Measurements from ENCODE around the gene SCP2D1.

SCP2D1 gene

DNA sequence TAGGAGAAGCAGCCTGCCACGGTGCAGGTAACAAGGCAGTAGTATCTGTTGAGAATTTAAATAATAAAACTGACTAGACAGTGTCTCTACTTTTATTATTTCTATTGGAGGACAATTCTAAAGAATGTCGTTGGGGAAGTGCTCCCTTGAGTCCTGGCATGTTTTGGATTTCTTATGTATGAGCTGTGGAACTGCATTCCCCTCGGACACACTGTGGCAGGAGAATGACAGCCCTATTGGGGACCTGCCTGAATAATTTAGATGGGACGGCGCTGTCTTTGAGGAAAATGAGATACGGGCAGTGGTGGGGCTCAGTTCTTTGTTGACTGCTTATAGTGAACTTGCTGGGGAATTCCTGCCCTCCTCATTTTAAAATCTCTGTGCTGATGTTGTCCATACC is 2.4 kb upstream of the SCP2D1 start:
- Histone ChIP-seq H3K9me3 (ENCODE audit: control insufficient read depth in 5 of 5, low read length in 5 of 5) (no peaks in the 10 kb centered on the region), H3K9ac (ENCODE audit: low read length in 5 of 5) (no peak overlapping the region), H3K4me1 (ENCODE audit: control insufficient read depth in 5 of 5, insufficient read depth in 5 of 5, low read length in 5 of 5) (no peaks in the 10 kb centered on the region), H3K4me3 (ENCODE audit: low read depth in 1 of 5, low read length in 5 of 5) (no peak overlapping the region), H3K27ac (ENCODE audit: low read depth, low read length) (no peak overlapping the region), H3K27me3 (ENCODE audit: control insufficient read depth in 5 of 5, insufficient read depth in 4 of 5, low read length in 5 of 5) (no peaks in the 10 kb centered on the region), H3K36me3 (ENCODE audit: control insufficient read depth in 5 of 5, insufficient read depth in 5 of 5, low read length in 5 of 5) (no peaks in the 10 kb centered on the region)

DNA sequence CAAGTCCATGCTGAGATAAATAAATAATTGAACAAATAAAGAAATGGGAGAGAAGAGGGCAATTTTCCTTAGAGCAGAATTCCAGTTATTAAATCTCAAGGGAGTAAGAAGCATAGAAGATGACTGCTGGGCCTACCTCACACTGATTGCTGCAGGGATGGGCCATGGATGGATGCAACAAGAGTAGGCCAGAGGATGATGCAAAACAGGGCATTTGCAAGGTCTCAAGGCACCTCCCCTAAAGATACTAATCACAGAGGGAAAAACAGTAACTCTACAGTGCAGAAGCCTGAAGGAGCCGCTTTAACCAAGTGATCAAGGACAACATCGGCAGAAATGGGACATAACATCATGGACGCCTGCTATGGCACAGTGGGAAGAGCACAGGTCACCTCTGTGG is 1.7 kb upstream of the SCP2D1 start:
- Histone ChIP-seq H3K4me3 (ENCODE audit: low read depth in 1 of 5, low read length in 5 of 5) (no peak overlapping the region), H3K9me3 (ENCODE audit: control insufficient read depth in 5 of 5, low read length in 5 of 5) (no peaks in the 10 kb centered on the region), H3K4me1 (ENCODE audit: control insufficient read depth in 5 of 5, insufficient read depth in 5 of 5, low read length in 5 of 5) (no peaks in the 10 kb centered on the region), H3K9ac (ENCODE audit: low read length in 5 of 5) (no peak overlapping the region), H3K36me3 (ENCODE audit: control insufficient read depth in 5 of 5, insufficient read depth in 5 of 5, low read length in 5 of 5) (no peaks in the 10 kb centered on the region), H3K27me3 (ENCODE audit: control insufficient read depth in 5 of 5, insufficient read depth in 4 of 5, low read length in 5 of 5) (no peaks in the 10 kb centered on the region), H3K27ac (ENCODE audit: low read depth, low read length) (no peak overlapping the region)

DNA sequence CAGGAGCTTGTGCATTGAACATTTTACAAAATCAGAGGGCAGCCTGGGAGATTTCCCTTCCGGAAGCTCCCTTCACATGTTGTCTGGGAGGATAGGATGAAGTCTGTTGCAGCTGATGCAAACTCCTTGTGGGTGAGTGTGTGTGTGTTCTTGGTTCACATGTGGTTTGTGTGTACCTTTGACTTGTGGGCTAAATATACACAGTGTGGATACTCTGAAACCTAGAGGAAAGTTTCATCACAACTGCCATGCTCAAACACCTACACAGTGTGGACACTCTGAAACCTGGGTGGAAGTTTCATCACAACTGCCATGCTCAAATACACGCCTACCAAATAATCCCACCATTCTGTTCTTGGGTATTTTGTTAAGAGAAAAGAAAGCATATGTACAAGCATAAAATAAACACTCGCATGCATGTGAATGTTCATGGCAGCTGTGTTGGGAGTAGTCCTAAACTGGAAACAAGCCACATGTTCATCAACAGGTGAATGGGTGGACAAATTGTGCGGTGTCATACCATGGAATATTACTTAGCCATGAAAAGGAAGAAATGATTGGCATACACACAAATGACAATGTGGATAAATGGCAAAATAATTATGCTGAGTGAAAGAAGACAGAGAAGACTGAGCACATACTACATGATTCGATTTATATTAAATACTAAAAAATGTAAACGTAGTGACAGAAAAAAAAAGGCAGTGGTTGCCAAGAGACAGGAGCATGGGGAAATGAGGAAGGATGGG is 1.8 kb downstream of the SCP2D1 start:
- H3K9me3 ChIP-seq (ENCODE audit: control insufficient read depth in 5 of 5, low read length in 5 of 5): peaks cover 0 to 5% (median 4%) of the 10 kb centered on the region in 5 donors
- H3K4me3 ChIP-seq (ENCODE audit: low read depth in 1 of 5, low read length in 5 of 5): no peak overlapping the region
- H3K9ac ChIP-seq (ENCODE audit: low read length in 5 of 5): no peak overlapping the region
- H3K4me1 ChIP-seq (ENCODE audit: control insufficient read depth in 5 of 5, insufficient read depth in 5 of 5, low read length in 5 of 5): no peaks in the 10 kb centered on the region
- H3K27me3 ChIP-seq (ENCODE audit: control insufficient read depth in 5 of 5, insufficient read depth in 4 of 5, low read length in 5 of 5): no peaks in the 10 kb centered on the region
- no peaks in the 10 kb centered on the region for H3K36me3 ChIP-seq (ENCODE audit: control insufficient read depth in 5 of 5, insufficient read depth in 5 of 5, low read length in 5 of 5)
- no peak overlapping the region for H3K27ac ChIP-seq (ENCODE audit: low read depth, low read length)

DNA sequence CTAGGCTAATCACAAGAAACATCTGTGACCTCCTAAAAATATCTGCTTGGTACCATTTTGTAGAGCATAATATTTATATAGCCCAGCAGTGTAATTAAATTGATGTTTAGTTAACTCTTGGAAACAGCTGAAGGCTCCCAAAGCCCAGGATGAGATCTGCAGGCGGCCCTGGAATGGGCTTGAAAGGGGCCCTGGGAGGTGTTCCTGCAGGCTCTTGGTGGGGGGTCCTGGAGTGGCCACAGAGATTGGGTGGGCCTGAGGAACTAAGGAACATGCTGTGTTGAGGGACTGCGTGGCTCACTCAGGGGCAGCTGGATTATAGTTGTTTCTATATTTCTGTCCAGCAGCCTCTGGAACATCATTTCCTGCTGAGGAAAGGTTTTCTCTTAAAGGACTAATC is 9.2 kb downstream of the SCP2D1 start:
- H3K27me3 ChIP-seq (ENCODE audit: control insufficient read depth in 5 of 5, insufficient read depth in 4 of 5, low read length in 5 of 5): no peaks in the 10 kb centered on the region
- H3K36me3 ChIP-seq (ENCODE audit: control insufficient read depth in 5 of 5, insufficient read depth in 5 of 5, low read length in 5 of 5): no peaks in the 10 kb centered on the region
- peaks cover 0 to 5% (median 4%) of the 10 kb centered on the region in 5 donors for H3K9me3 ChIP-seq (ENCODE audit: control insufficient read depth in 5 of 5, low read length in 5 of 5)
- H3K4me1 ChIP-seq (ENCODE audit: control insufficient read depth in 5 of 5, insufficient read depth in 5 of 5, low read length in 5 of 5): no peaks in the 10 kb centered on the region
- no peak overlapping the region for H3K9ac ChIP-seq (ENCODE audit: low read length in 5 of 5)
- no peak overlapping the region for H3K27ac ChIP-seq (ENCODE audit: low read depth, low read length)
- H3K4me3 ChIP-seq (ENCODE audit: low read depth in 1 of 5, low read length in 5 of 5): no peak overlapping the region

DNA sequence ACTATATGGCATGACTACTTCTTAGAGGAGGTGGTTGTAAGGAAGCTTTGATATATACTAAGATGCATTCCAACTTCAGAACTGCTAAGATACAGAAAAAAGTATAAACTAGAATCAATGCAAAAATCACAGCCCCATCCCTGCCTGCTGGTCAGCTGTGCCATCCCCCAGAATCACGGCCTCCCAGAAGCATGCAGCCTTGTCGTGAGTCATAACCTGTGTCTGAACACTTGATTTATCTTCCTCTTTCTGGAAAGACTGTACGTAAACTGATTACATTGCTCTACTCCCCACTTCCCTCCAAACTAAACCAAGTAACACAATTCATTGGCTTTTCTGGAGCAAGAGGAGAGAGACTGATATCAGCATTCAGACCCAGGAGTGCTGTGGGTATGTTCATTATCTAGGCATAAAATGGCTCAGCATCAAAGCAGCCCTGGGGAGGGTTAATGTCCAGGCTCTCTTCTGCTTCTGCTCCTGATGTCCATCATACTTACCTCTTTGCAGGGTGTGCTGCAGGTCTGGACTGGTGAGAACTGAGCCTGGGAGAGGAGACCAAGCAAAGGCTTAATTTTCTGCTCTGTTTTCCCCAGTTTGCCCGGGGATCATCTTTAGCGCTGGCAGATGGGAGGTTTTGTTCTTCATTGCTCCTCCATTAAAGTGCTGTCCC is 18.4 kb downstream of the SCP2D1 start:
- H3K9ac ChIP-seq (ENCODE audit: low read length in 5 of 5): no peak overlapping the region
- no peak overlapping the region for H3K27ac ChIP-seq (ENCODE audit: low read depth, low read length)

DNA sequence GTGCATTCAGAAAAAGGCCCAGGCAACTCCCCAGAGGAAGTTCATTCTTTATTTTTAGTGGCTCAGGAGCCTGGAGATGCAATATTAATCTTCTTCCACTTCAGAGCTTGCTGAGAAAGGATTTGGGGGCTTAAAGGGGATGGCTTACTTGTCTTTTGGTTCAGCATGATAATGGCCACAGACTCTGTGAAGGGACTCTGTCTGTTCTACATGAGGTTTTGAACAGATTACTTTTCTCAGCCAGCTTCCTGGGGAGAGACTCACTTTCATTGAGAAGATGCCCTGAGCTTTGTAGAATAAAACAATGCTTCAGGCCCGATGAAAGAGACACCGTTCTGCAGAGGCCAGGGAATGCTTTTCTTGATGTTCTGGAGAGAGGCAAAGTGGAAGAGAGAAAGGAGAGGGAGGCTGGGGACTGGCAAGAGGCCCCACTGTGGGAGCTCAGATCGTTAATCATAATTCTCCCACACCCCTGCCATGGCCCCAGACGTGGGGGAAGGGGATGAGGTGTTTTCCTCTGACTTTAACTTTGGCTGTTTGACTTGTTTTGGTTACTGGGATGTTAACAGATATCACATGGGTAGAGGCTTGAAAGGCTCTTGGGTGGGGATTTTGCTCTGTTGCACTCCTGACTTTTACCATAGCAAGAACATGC is 19.1 kb downstream of the SCP2D1 start:
- H3K27ac ChIP-seq (ENCODE audit: low read depth, low read length): no peak overlapping the region
- H3K9me3 ChIP-seq (ENCODE audit: control insufficient read depth in 5 of 5, low read length in 5 of 5): peaks cover 0 to 6% (median 2%) of the 10 kb centered on the region in 5 donors
- H3K9ac ChIP-seq (ENCODE audit: low read length in 5 of 5): no peak overlapping the region
- H3K4me3 ChIP-seq (ENCODE audit: low read depth in 1 of 5, low read length in 5 of 5): no peak overlapping the region
- no peaks in the 10 kb centered on the region for H3K4me1 ChIP-seq (ENCODE audit: control insufficient read depth in 5 of 5, insufficient read depth in 5 of 5, low read length in 5 of 5)
- H3K36me3 ChIP-seq (ENCODE audit: control insufficient read depth in 5 of 5, insufficient read depth in 5 of 5, low read length in 5 of 5): no peaks in the 10 kb centered on the region
- no peaks in the 10 kb centered on the region for H3K27me3 ChIP-seq (ENCODE audit: control insufficient read depth in 5 of 5, insufficient read depth in 4 of 5, low read length in 5 of 5)

More for the DNA sequence above, 18.4 kb downstream of the SCP2D1 start:
- Histone ChIP-seq H3K4me3 (ENCODE audit: low read depth in 1 of 5, low read length in 5 of 5) (no peak overlapping the region), H3K27me3 (ENCODE audit: control insufficient read depth in 5 of 5, insufficient read depth in 4 of 5, low read length in 5 of 5) (no peaks in the 10 kb centered on the region), H3K36me3 (ENCODE audit: control insufficient read depth in 5 of 5, insufficient read depth in 5 of 5, low read length in 5 of 5) (no peaks in the 10 kb centered on the region), H3K9me3 (ENCODE audit: control insufficient read depth in 5 of 5, low read length in 5 of 5) (peaks cover 0 to 6% (median 2%) of the 10 kb centered on the region in 5 donors), H3K4me1 (ENCODE audit: control insufficient read depth in 5 of 5, insufficient read depth in 5 of 5, low read length in 5 of 5) (no peaks in the 10 kb centered on the region)

DNA sequence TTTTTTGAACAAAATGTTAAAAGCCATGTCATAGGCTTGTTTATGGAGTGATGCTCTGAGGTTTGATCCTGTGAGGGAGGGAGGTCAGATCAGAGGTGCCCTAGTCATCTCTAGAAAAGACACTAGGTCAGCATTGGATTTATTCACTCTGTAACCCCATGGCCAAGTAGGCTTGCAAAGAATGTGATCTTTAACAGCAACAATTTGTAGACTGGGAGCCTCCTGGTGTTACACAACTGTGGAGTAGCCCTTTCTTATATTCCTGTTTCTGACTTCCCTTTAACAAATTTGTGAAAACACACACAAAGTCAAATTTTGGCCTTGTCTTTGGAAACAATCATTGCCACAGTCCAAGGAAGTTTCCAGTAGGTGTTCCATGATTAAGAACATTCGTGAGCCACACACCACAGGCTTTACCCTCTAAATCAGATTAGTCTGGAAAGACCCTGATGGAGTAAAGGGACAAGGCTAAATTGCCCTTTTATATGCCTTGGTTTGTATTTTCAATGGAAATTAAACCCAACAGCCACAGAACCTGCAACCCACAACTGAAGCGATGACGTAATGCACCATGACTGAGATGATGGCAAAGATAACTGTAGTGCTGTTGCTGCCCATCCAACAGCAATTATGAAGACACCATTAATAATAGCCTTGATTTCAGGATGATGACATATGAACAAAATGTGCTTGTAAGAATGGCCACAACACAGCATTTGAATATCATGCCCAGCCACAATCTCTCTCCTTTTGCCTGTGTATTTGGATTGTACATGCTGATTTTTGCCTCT is 22.1 kb downstream of the SCP2D1 start:
- Histone ChIP-seq H3K4me3 (ENCODE audit: low read depth in 1 of 5, low read length in 5 of 5) (no peak overlapping the region), H3K27ac (ENCODE audit: low read depth, low read length) (no peak overlapping the region), H3K36me3 (ENCODE audit: control insufficient read depth in 5 of 5, insufficient read depth in 5 of 5, low read length in 5 of 5) (no peaks in the 10 kb centered on the region), H3K9ac (ENCODE audit: low read length in 5 of 5) (no peak overlapping the region), H3K9me3 (ENCODE audit: control insufficient read depth in 5 of 5, low read length in 5 of 5) (peaks cover 0 to 6% (median 2%) of the 10 kb centered on the region in 5 donors), H3K27me3 (ENCODE audit: control insufficient read depth in 5 of 5, insufficient read depth in 4 of 5, low read length in 5 of 5) (no peaks in the 10 kb centered on the region), H3K4me1 (ENCODE audit: control insufficient read depth in 5 of 5, insufficient read depth in 5 of 5, low read length in 5 of 5) (no peaks in the 10 kb centered on the region)

DNA sequence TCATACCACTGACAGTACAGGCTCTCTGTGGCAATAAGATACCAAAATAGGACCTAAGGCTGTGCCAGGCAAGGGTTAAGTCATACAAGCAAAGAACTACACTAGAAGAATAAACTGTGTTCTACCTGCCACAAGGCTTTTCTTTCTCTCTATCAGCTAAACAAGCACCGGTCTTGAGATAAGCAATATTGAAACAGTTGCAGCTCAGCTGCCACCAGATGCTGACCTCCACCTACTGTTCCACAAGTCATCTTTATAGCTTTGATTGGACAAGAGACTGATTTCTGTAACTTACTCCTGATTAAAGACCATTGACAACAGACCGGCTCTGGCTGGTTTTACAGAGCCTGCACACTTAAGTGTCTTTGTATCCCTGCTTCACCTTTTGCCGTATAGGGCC is 24.1 kb downstream of the SCP2D1 start:
- Histone ChIP-seq H3K4me1 (ENCODE audit: control insufficient read depth in 5 of 5, insufficient read depth in 5 of 5, low read length in 5 of 5) (no peaks in the 10 kb centered on the region), H3K36me3 (ENCODE audit: control insufficient read depth in 5 of 5, insufficient read depth in 5 of 5, low read length in 5 of 5) (no peaks in the 10 kb centered on the region), H3K27ac (ENCODE audit: low read depth, low read length) (no peak overlapping the region), H3K9me3 (ENCODE audit: control insufficient read depth in 5 of 5, low read length in 5 of 5) (peaks cover 0 to 6% (median 2%) of the 10 kb centered on the region in 5 donors), H3K27me3 (ENCODE audit: control insufficient read depth in 5 of 5, insufficient read depth in 4 of 5, low read length in 5 of 5) (no peaks in the 10 kb centered on the region), H3K4me3 (ENCODE audit: low read depth in 1 of 5, low read length in 5 of 5) (no peak overlapping the region), H3K9ac (ENCODE audit: low read length in 5 of 5) (no peak overlapping the region)

DNA sequence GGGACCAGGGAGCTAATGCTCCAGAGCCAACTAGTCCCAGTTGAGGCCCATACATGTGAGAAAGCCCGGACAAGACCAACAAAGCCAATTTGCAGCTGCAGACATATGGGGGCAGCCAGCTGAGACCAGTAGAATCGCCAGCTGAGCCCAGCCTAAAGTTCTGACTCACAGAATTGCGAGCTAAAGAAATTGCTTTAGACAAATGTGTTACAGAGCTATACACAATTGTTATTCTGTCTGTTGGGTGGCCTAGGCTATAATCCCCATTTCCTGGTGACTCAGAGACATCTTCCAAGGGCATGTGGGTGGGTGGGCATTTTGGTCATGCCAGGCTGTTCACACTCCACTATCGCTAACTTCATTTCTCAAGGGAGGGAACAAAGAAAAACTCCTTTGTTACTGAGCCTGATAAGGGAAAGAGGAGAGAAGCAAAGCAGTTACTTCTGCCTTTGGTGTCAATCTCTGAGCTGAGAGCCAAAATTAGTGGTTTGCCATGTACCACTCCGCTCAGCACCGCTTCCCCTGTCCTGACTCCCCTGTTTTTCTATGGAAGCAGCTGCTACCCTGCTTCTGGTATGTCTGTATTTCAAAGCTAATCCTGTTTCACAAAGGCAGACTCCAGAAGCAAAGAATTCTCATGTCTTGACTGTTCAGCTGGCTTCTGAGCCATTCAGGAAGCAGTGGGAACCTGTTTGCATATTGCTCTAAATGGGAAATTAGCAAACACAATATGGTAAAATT is 26.1 kb downstream of the SCP2D1 start:
- no peak overlapping the region for H3K4me3 ChIP-seq (ENCODE audit: low read depth in 1 of 5, low read length in 5 of 5)
- H3K9ac ChIP-seq (ENCODE audit: low read length in 5 of 5): no peak overlapping the region
- no peak overlapping the region for H3K27ac ChIP-seq (ENCODE audit: low read depth, low read length)
- no peaks in the 10 kb centered on the region for H3K27me3 ChIP-seq (ENCODE audit: control insufficient read depth in 5 of 5, insufficient read depth in 4 of 5, low read length in 5 of 5)
- H3K4me1 ChIP-seq (ENCODE audit: control insufficient read depth in 5 of 5, insufficient read depth in 5 of 5, low read length in 5 of 5): no peaks in the 10 kb centered on the region
- no peaks in the 10 kb centered on the region for H3K36me3 ChIP-seq (ENCODE audit: control insufficient read depth in 5 of 5, insufficient read depth in 5 of 5, low read length in 5 of 5)
- no peaks in the 10 kb centered on the region for H3K9me3 ChIP-seq (ENCODE audit: control insufficient read depth in 5 of 5, low read length in 5 of 5)

Measured in subcutaneous abdominal adipose tissue (tissue), 5 donors.